Hippocampal formation (tissue), 2 donors: Measurements from ENCODE around the gene TWF2.

Experiments used
- DNase-seq, 2 donors: peaks; one replicate each; lab custom pipeline; 2025; lab: John Stamatoyannopoulos, UW

Gene TWF2

GRCh38 chr3:52257911-52258310 lies 19.0 kb upstream of the TWF2 start:
- DNase-seq: no peak

- DNase-seq: no peak
Observed at GRCh38 chr3:52256622-52257021, 17.7 kb upstream of the TWF2 start.

DNA sequence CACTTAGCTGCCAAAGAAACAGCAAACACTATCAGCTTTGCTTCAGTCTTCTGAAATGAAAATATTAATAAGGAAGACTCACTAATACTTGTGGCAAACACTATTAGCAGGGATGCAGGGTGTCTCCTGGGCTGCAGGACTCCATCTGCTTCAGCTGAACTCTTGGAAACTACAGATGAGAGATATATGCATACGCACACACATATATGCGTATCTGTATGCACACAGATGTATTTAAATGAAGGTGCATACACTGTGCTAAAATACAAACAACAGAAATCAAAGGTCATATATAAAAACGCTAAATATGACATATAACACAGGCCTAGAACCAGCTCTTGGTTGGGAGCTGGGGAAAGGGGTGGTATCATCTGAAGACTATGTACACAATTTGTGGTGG lies 17.2 kb upstream of the TWF2 start:
- DNase-seq: no peak

GRCh38 chr3:52254608-52255007 lies 15.7 kb upstream of the TWF2 start:
- no peak for DNase-seq

DNA sequence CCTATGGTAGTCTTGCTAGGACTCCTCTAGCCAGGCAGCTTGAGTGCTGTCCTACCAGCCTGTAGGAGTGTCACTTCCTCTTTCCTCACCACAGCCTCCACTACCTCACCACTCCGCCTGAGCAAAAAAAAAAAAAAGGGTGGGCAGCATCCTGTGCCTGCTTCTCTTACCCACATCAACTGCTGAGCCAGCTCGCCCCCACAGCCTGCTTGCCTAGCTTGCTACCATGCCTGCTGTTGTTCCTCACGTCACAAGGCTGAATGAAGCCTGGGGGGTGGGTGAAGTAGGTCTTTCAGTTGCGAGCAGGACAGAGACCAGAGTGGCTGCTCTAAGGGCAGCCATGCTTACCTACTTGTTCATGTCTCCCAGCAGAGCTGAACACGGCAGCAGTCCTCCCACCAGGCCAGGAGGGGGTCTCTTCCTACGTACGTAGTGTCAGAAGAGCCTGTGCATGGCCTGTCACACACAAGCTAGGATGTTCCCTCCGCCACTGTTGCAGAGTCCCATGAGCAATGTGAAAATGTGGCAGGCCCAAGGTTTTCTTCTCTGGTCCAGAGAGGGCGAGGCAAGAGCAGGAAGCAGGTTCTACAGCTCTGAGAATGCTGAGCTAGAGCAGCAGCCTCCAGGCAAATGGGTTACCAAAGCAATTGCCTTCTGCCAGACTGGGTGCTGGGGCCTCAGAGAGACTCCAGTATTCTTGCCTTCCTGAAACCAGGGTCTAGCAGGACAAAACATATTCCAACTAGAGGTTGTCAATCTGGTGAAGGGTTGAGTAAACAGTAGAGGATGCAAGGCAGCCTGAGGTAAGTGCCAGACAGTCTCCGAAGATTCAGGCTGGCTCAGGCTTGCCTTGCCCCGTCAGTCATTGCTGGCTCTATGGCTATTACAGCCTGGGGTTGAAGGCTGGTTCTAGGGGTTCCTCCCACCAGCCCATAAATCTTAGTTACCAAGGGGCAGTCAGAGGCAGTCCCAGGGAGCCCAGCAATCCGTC lies 14.7 kb upstream of the TWF2 start:
- DNase-seq: peak; percentile 53 to 57

- DNase-seq: no peak
Observed at GRCh38 chr3:52250122-52250521, 11.2 kb upstream of the TWF2 start.

- no peak for DNase-seq
Observed at GRCh38 chr3:52249683-52250082, 10.7 kb upstream of the TWF2 start.

- no peak for DNase-seq
Observed at GRCh38 chr3:52248816-52249547, 10.0 kb upstream of the TWF2 start.

DNA sequence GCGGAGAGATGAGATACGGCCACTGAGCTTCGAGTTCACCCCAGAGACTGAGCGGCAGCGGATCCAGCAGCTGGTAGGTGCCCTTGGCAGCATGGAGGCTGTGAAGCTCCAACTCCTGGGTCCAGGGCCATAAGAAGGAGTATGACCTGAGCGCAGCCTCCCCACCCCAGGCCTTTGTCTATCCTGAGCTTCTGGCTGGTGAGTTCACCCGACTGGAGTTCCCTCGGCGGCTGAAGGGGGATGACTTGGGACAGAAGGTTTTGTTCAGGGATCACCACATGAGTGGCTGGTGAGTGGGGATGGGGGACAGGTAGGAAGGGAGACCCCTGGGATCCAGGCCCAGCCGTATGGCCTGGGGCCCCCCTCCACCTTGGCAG lies 9.2 kb upstream of the TWF2 start:
- no peak for DNase-seq

- DNase-seq: no peak
Observed at GRCh38 chr3:52247409-52248164, 8.6 kb upstream of the TWF2 start.

DNA sequence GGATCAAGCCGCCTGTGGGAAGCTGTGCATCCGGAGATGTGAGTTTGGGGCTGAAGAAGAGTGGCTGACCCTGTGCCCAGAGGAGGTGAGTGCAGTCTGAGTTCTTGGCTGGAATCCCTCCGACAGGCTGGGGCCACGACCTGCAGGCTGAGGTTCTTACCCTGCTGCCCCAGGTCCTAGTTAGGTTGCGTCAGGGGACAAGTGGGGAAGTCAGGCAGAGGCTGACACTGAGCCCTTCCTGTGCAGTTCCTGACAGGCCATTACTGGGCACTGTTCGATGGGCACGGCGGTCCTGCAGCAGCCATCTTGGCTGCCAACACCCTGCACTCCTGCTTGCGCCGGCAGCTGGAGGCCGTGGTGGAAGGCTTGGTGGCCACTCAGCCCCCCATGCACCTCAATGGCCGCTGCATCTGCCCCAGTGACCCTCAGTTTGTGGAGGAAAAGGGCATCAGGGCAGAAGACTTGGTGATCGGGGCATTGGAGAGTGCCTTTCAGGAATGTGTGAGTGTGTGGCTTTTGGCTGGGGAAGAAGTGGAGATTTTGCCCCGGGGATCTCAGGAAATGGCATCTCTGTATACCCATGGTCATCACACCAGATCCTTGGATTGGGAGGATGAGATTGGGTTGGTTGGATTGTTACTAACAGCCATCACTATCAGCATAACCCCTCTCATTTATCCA lies 7.9 kb upstream of the TWF2 start:
- no peak for DNase-seq

- DNase-seq: no peak
Observed at GRCh38 chr3:52246264-52246620, 7.3 kb upstream of the TWF2 start.

GRCh38 chr3:52245322-52246263 lies 6.6 kb upstream of the TWF2 start, which contains the start of gene PPM1M:
TSS of gene PPM1M (plus strand) at chr3:52245759. CDS start at chr3:52245825, 66 bp downstream.
- DNase-seq: no peak

- DNase-seq: no peak
Observed at GRCh38 chr3:52243791-52244628, 5.1 kb upstream of the TWF2 start.

- DNase-seq: no peak
Observed at GRCh38 chr3:52242039-52242438, 3.1 kb upstream of the TWF2 start.

- DNase-seq: no peak
Observed at GRCh38 chr3:52240886-52241370, 2.0 kb upstream of the TWF2 start.

GRCh38 chr3:52240059-52240885 lies 1.3 kb upstream of the TWF2 start:
- peak; percentile 42 to 59 for DNase-seq

GRCh38 chr3:52238193-52238760 lies 681 bp downstream of the TWF2 start:
- DNase-seq: no peak
